GM18507 (cell line): ENCODE results near the gene XPNPEP1.

Experiments used
- DNase-seq: peaks from one replicate; pipeline ENCODE4 v3.0.0; 2011; ENCODE audit warnings: low read depth; ENCODE audit not compliant: insufficient read length; ENCODE audit errors: extremely low spot score
- FAIRE-seq: peaks from 2 replicates; lab custom pipeline; 2011; peaks lifted over from hg19 to GRCh38; lab: Jason Lieb, UNC

Gene XPNPEP1

GRCh38 chr10:109877546-109877945, 45.8 kb downstream of the XPNPEP1 start:
- DNase-seq (no peak), FAIRE-seq (no peak)

- FAIRE-seq = no peak
- DNase-seq = no peak
Observed at GRCh38 chr10:109875828-109876821, 47.2 kb downstream of the XPNPEP1 start.

DNA sequence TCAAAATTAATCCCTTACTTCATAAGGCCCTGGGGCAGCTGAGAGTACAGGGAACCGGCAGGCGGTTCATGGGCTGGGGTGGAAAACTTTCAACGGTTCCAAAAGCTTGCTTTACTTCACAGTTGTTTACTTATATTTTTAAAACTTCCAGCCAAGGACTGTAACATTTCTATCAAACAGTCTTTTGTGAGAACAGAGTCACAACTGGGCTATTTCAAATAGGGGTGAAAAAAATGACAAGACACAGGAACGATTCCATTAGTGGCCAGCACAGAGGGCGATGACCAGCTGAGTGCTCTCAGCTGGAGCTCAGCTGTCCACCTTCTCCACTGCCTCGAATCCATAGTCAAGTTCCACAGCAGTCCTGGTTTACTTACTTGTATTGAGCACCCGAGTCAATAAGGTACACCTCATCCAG, 48.2 kb downstream of the XPNPEP1 start:
- no peak for FAIRE-seq

GRCh38 chr10:109871476-109871875, 51.8 kb downstream of the XPNPEP1 start:
- FAIRE-seq (no peak), DNase-seq (no peak)

More for the DNA sequence above, 48.2 kb downstream of the XPNPEP1 start:
- no peak for DNase-seq

GRCh38 chr10:109866995-109867635, 56.2 kb downstream of the XPNPEP1 start:
- no peak for DNase-seq
- no peak for FAIRE-seq

DNA sequence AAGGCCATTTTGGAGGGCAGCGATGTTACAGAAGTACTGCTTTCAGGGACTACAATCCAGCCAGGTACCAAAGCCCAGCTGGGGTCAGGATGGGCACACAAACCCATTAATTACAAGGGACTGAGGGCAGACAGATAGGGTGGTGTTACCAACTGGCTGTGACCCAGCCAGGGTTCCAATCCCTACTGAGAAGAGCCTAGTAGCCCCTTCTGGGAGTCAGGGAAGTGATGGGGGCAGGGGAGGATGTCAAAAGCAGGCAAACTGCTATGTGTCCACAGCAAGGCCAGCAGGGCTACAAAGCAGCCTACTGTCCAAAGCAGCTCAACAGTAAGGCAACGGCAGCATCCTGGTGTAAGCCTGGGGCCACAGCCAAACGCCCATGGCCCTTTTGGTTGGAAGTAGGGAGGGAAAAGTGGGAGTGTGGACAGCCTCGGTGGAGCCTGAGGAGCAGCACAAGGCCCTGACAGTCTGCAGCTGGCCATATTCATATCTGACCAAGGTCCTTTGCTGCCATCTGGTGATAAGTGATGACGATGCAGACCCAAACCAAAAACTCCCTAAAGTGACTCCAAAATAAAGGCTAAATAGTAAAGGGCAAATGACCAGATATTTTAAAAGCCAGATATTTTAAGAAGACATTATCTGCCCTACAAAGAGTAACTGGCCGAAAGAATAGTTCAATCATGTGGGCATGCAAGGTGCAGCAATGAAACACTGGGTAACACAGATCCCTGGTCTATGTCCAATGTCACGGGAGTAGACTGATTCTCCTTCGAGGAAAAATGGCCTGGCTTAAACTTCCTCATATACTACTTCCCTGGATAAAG, 56.9 kb downstream of the XPNPEP1 start:
- DNase-seq (no peak), FAIRE-seq (no peak)

DNA sequence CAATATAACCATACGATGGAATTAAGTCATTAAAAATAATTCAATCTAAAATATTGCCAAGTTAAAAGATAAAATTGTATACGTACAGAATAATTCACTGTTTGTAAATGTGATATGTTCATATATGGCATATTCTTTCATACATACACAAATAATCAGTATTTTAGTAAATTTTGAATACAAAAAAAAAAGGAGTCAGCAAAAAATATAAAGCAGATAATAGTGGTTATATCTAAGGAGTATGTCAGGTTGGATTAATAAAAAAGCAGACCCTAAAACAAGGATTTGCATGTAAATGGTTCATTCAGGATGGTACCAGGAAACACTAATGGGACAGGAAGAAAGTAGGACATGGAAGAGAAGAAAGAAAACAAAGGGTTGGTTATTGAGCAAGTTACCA, 59.5 kb downstream of the XPNPEP1 start:
- no peak for DNase-seq
- FAIRE-seq = no peak

DNA sequence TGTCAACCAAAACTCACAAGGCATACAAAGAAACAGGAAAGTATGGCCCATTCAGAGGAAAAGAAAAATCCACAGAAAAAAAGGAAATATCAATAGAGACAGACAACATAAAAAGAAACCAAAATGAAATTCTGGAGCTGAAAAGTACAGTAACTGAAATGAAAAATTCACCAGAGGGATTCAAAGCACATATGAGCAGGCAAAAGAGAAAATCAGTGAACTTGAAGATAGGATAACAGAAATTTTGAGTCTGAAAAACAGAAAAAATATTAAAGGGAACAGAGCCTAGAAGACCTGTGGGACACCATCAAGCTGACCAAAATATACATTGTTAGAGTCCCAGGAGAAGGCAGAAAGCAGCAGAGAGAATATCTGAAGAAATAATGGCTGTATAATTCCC, 60.6 kb downstream of the XPNPEP1 start:
- DNase-seq = no peak
- FAIRE-seq = no peak

DNA sequence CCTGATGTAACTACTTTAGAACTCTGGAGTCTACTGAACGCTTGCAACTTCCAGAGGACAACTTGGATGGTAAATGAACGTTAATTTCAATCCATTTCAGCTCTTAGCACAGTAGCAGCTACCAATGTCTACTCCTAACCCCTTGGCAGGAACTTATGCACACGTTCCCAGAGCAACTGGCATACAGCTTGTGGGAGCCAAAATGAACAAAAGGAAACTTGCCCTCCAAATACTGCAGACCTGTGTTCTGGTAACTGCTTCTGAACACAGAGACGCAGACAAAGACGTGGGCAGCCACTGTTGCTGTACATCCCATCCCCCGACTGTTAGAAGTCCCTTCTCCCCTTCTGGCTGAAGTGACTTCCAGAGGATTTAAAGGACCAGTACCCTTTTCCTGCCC, 61.3 kb downstream of the XPNPEP1 start:
- FAIRE-seq = no peak
- DNase-seq = no peak

DNA sequence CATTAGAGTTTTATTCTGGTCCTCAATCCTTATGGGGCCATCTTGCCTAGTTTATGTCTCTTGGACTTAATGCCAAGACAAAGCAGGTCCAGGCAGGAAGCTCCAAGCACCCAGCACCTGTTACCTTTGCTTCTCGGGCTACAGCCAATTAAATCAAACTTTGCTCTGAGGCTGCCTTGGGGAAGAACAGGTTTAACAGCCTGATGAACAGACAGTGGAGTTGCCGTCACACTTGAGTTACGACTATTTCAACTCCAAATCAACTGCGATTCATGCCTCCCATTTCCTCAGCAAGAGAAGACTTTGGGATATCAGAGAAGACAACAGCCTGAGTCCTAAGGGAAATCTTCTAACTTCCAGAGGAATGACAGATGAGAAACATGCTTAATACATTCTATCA, 62.2 kb downstream of the XPNPEP1 start:
- DNase-seq (no peak), FAIRE-seq (no peak)

DNA sequence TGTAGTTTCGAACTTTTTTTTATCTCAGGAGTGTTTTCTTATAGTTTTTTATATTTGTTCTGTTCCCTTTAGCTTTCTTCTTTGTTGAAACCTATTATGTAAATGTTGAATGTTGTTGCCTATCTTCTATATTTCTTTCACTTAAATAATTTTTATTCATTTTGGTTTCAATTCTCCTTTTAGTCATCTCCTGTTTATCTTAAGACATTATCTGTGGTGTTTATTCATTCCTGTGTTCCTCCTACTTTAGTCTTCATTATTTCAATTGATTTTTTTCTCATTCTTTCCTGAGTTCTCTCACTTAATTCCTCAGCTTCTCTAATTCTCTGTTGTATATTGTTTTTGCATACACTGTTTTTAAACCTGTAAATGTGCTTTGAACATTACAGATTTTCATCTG, 64.1 kb downstream of the XPNPEP1 start:
- DNase-seq = no peak
- no peak for FAIRE-seq

- FAIRE-seq = no peak
- DNase-seq = no peak
Observed at GRCh38 chr10:109855746-109856145, 67.6 kb downstream of the XPNPEP1 start.

GRCh38 chr10:109853921-109854320, 69.4 kb downstream of the XPNPEP1 start:
- FAIRE-seq (no peak), DNase-seq (no peak)

DNA sequence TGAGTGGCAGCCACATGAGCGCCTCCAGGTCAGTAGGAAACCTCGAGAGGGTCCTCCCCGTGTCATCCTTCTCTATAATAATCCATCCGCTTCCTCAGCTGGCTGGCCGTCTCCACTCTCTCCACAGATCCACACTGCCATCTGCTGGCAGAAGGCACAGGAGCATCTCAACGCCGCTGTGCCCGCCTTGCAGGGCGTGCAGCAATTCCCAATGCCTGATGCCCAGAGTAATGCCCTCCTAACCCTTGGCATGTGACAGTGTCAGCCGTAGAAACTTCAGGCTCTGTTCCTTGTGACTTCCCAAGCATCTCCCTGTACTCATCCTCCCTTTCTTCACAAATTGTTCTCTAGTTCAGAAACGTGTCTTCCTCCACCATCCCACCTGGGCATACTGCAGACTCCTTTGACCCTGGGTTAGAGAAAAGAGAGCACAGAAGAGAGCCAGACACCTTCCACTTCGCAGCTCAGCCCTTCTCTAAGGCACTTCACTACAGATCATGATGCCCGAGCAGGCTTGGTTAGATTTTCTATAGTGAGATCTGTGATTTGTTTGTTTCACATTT, 70.8 kb downstream of the XPNPEP1 start:
- DNase-seq (peak; percentile 40), FAIRE-seq (peak; percentile 82)

DNA sequence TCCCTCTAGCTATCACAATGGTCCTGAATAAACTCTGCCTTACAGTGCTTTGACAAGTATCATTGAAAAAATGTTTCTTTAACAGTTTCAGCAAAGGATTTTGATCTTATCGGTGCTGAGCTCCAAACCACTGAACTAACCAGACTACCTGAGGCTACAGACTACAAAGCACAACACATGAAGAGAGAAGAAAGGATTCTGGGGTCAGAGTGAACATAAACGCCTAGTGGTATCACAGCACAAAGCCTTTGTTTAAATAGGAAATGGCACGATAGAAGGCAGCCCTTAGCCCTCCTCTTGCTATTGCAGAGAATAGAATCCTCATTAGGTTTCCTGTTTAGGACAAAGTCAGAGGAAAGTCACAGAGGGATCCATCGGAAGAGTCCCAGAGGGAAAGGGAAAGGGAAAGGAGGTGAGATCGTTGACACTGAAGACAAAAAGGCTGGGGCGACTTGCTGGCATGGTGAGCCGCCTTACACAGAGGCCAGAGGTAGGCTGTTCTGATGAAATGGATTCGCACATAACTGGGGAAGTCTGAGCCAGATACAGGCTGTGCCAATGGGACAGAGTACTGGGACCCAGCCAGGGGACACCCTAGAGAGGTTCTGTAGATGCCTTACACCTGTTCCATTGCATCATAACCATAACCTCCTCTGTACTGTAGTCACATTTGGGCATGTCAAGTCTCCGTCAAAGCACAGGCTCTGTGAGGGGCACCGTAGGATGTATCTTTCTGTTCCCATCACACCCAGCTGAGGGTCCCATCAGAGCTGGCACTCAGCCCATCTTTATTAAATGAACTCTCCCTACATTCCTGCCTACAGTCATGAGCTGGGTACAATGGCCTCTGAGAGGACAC, 71.5 kb downstream of the XPNPEP1 start:
- DNase-seq (no peak), FAIRE-seq (no peak)

DNA sequence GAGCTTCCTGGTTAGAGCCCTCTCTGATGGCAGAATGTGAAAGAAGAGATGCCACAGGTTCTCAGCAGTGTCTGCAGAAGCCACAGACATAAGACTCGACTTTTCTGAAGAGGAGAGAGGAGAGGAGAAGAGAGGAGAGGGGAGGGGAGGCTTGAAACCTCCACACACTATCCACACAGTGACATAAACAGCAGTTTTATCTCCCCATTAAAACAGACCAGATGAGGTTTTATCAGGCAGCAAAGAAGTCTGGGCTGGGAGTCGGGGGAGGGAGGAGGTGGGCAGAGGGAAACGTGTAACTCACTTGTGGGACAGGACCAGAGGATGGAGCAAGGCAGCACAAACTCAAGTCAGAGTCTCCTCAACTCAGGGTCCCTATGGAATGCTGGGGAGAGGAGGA, 76.5 kb downstream of the XPNPEP1 start:
- FAIRE-seq = no peak
- no peak for DNase-seq

DNA sequence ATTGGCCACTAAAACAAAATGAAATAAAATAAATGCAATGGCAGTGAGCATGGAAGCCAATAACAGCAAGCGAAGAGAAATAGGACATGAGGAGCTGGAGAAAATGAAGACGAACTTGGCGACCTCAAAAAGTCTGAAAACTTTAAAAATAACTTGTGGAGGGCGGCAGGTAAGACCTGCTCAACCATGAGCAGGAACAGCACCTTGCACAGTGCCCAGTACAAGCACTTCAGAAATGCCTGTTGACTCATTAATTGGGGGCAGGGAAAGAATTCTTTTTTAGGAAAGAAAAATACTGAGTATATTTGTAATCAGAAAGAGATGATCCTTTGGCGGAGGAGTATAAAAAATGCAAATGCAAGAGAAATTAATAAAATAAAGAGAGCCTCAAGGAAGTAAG, 78.0 kb downstream of the XPNPEP1 start:
- no peak for FAIRE-seq
- DNase-seq = no peak

DNA sequence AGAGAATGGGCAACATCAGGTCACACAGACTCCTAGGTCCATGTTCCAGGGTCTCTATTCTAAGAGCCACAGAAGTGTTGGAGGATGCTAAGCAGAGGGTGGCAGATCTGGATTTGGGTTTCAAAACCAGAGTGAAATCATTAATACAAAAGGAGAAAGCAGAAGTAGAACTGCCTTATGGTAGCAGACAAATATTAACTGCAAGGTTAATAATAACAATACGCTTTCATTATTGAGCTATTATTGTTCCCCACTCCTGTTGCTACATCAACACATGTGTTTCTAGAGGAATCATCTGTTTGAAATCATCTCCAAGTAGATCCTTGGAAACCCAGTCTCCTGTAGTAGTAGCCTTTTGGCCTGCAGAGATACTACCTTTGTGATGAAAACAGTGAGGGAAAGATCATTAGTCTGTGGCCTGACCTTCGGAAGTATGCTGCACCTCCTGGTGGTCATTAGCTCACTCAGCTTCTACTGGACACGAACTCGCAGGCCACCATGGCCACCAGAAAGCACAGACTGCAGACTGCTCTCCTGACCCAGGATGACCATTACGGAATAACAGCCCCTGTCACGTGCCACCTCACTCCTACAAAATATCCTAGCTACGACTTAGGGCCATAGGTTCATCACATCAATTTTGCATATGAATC, 84.6 kb downstream of the XPNPEP1 start:
- FAIRE-seq (no peak), DNase-seq (no peak)
